Upper lobe of left lung (tissue), 4 donors: Measurements from ENCODE around the gene DUSP15.

ENCODE experiments used
- POLR2A ChIP-seq, 4 donors: fragments of 450-650 bp; IDR thresholded peaks; one replicate each; pipeline ENCODE4 v1.5.1; 2016 to 2017; ENCODE audit warnings: antibody characterized with exemption in 4 of 4, mild to moderate bottlenecking in 2 of 4
- TF ChIP-seq, protein P1 (sequence below), 6 experiments: fragments of 450-650 bp in 4 of 6; fragments of 200-600 bp in 2 of 6; sonication (generic) in 2 of 6; IDR thresholded peaks; one replicate each; pipeline ENCODE4 v1.5.1; 2016 to 2019; ENCODE audit warnings: antibody characterized with exemption in 6 of 6

- TF ChIP-seq, protein P1, sequence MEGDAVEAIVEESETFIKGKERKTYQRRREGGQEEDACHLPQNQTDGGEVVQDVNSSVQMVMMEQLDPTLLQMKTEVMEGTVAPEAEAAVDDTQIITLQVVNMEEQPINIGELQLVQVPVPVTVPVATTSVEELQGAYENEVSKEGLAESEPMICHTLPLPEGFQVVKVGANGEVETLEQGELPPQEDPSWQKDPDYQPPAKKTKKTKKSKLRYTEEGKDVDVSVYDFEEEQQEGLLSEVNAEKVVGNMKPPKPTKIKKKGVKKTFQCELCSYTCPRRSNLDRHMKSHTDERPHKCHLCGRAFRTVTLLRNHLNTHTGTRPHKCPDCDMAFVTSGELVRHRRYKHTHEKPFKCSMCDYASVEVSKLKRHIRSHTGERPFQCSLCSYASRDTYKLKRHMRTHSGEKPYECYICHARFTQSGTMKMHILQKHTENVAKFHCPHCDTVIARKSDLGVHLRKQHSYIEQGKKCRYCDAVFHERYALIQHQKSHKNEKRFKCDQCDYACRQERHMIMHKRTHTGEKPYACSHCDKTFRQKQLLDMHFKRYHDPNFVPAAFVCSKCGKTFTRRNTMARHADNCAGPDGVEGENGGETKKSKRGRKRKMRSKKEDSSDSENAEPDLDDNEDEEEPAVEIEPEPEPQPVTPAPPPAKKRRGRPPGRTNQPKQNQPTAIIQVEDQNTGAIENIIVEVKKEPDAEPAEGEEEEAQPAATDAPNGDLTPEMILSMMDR (IDR thresholded peaks at IDR 0.05), result no peak
- TF ChIP-seq POLR2A (IDR thresholded peaks at IDR 0.05), result no peak
Measured at GRCh38 chr20:31903627-31904386, 33.5 kb upstream of the DUSP15 start.
